ENCODE results near the gene FGF9.

FGF9 gene

GRCh38 chr13:21730186-21730880, 59.5 kb downstream of the FGF9 start:
- no peak overlapping the region for H3K4me3 ChIP-seq (ENCODE audit: low read depth, low read length)
- no peak for DNase-seq (ENCODE audit: low read depth)
- no peak for TF ChIP-seq CTCF (IDR thresholded peaks at IDR 0.05; ENCODE audit: low read depth, low read length, missing control alignments)

- DNase-seq (ENCODE audit: low read depth) = no peak
- TF ChIP-seq CTCF (IDR thresholded peaks at IDR 0.05; ENCODE audit: low read depth, low read length, missing control alignments) = no peak
- H3K4me3 ChIP-seq (ENCODE audit: low read depth, low read length) = no peak overlapping the region
Measured at GRCh38 chr13:21733475-21734263, 62.8 kb downstream of the FGF9 start.

- no peak for TF ChIP-seq CTCF (IDR thresholded peaks at IDR 0.05; ENCODE audit: low read depth, low read length, missing control alignments)
- no peak overlapping the region for H3K4me3 ChIP-seq (ENCODE audit: low read depth, low read length)
- no peak for DNase-seq (ENCODE audit: low read depth)
Measured at GRCh38 chr13:21734961-21735360, 64.1 kb downstream of the FGF9 start.

- no peak for TF ChIP-seq CTCF (IDR thresholded peaks at IDR 0.05; ENCODE audit: low read depth, low read length, missing control alignments)
- DNase-seq (ENCODE audit: low read depth) = no peak
- H3K4me3 ChIP-seq (ENCODE audit: low read depth, low read length) = no peak overlapping the region
Measured at GRCh38 chr13:21735701-21736401, 65.0 kb downstream of the FGF9 start.

GRCh38 chr13:21736926-21737325, 66.1 kb downstream of the FGF9 start:
- no peak overlapping the region for H3K4me3 ChIP-seq (ENCODE audit: low read depth, low read length)
- no peak for DNase-seq (ENCODE audit: low read depth)
- TF ChIP-seq CTCF (IDR thresholded peaks at IDR 0.05; ENCODE audit: low read depth, low read length, missing control alignments) = no peak

GRCh38 chr13:21738630-21739029, 67.8 kb downstream of the FGF9 start:
- TF ChIP-seq CTCF (IDR thresholded peaks at IDR 0.05; ENCODE audit: low read depth, low read length, missing control alignments) = no peak
- H3K4me3 ChIP-seq (ENCODE audit: low read depth, low read length) = no peak overlapping the region
- DNase-seq (ENCODE audit: low read depth) = no peak

All from GM12864 (cell line).